ENCODE results near the gene SLC22A23. TPM values are rescaled to one million over a fixed set of nuclear protein-coding genes. Genes with fewer than 3 reads are reported as not detected.

The SLC22A23 gene
- total RNA-seq, 2 experiments from 2014 or later: not detected

GRCh38 chr6:3264356-3264755 lies 192.5 kb downstream of the SLC22A23 start:
- H3K4me2 ChIP-seq (ENCODE audit: low read length): no peak overlapping the region
- H3K4me1 ChIP-seq (ENCODE audit: insufficient read depth, low read length, poor library complexity, severe bottlenecking): peaks cover 10% of the 10 kb centered on the region
- no peaks in the 10 kb centered on the region for H3K9me2 ChIP-seq (ENCODE audit: insufficient read depth, low read length)
- H4K20me1 ChIP-seq (ENCODE audit: insufficient read depth, low read length): peaks cover 4% of the 10 kb centered on the region; the same call in 1 of the 2 replicates
- H2AFZ ChIP-seq (ENCODE audit: low read length): no peak overlapping the region
- peaks cover 37% of the 10 kb centered on the region for H3K79me2 ChIP-seq (ENCODE audit: insufficient read depth, low read depth, low read length)
- peaks cover 79% of the 10 kb centered on the region for H3K36me3 ChIP-seq (ENCODE audit: insufficient read depth, low read length)
- intact Hi-C loops (cut with micrococcal nuclease; ENCODE audit: unreplicated experiment): no loop called here
- H3K27ac ChIP-seq (ENCODE audit: low read depth, low read length, poor library complexity, severe bottlenecking): no peak overlapping the region
- no peak overlapping the region for H3K4me3 ChIP-seq (ENCODE audit: low read depth, low read length, poor library complexity, severe bottlenecking)
- CTCF ChIA-PET (ENCODE audit: unreplicated experiment): no interaction called here
- TF ChIP-seq EZH2phosphoT487 (IDR thresholded peaks at IDR 0.05; ENCODE audit: borderline replicate concordance, low read depth, low read length): no peak
- no peak for TF ChIP-seq CTCF (conservative IDR thresholded peaks at IDR 0.05; ENCODE audit: low read length)
- DNase-seq (ENCODE audit: low spot score): no peak
- POLR2A ChIA-PET: no interaction called here
- H3K9me3 ChIP-seq (ENCODE audit: low read length): no peaks in the 10 kb centered on the region
- no TSS peak for BruUV-seq (replicated peaks)

- no peak for DNase-seq (ENCODE audit: low spot score)
- Histone ChIP-seq H3K36me3 (ENCODE audit: insufficient read depth, low read length) (peaks cover 68% of the 10 kb centered on the region), H3K4me3 (ENCODE audit: low read depth, low read length, poor library complexity, severe bottlenecking) (no peak overlapping the region), H3K4me2 (ENCODE audit: low read length) (no peak overlapping the region), H3K27ac (ENCODE audit: low read depth, low read length, poor library complexity, severe bottlenecking) (no peak overlapping the region), H3K9me3 (ENCODE audit: low read length) (no peaks in the 10 kb centered on the region), H4K20me1 (ENCODE audit: insufficient read depth, low read length) (peaks cover 4% of the 10 kb centered on the region; the same call in 1 of the 2 replicates), H3K4me1 (ENCODE audit: insufficient read depth, low read length, poor library complexity, severe bottlenecking) (peaks cover 14% of the 10 kb centered on the region), H2AFZ (ENCODE audit: low read length) (no peak overlapping the region), H3K9me2 (ENCODE audit: insufficient read depth, low read length) (no peaks in the 10 kb centered on the region), H3K79me2 (ENCODE audit: insufficient read depth, low read depth, low read length) (peaks cover 41% of the 10 kb centered on the region)
- no TSS peak for BruUV-seq (replicated peaks)
- no peak for TF ChIP-seq EZH2phosphoT487 (IDR thresholded peaks at IDR 0.05; ENCODE audit: borderline replicate concordance, low read depth, low read length)
- no peak for TF ChIP-seq CTCF (conservative IDR thresholded peaks at IDR 0.05; ENCODE audit: low read length)
- CTCF ChIA-PET (ENCODE audit: unreplicated experiment): no interaction called here
- intact Hi-C loops (cut with micrococcal nuclease; ENCODE audit: unreplicated experiment): no loop called here
- POLR2A ChIA-PET: interaction anchor here (0.6 kb wide), 5 partner anchors 14 to 1949 kb away, joined by 3 to 4 read pairs (median 3); no protein-coding TSS in a partner anchor
These were observed 193.8 kb downstream of the SLC22A23 start for GRCh38 chr6:3263096-3263495.

- TF ChIP-seq EZH2phosphoT487 (IDR thresholded peaks at IDR 0.05; ENCODE audit: borderline replicate concordance, low read depth, low read length): no peak
- Histone ChIP-seq H3K4me2 (ENCODE audit: low read length) (no peak overlapping the region), H3K79me2 (ENCODE audit: insufficient read depth, low read depth, low read length) (peaks cover 41% of the 10 kb centered on the region), H3K9me2 (ENCODE audit: insufficient read depth, low read length) (no peaks in the 10 kb centered on the region), H3K4me1 (ENCODE audit: insufficient read depth, low read length, poor library complexity, severe bottlenecking) (peaks cover 15% of the 10 kb centered on the region), H4K20me1 (ENCODE audit: insufficient read depth, low read length) (peaks cover 4% of the 10 kb centered on the region; the same call in 1 of the 2 replicates), H3K4me3 (ENCODE audit: low read depth, low read length, poor library complexity, severe bottlenecking) (no peak overlapping the region), H2AFZ (ENCODE audit: low read length) (no peak overlapping the region), H3K27ac (ENCODE audit: low read depth, low read length, poor library complexity, severe bottlenecking) (no peak overlapping the region), H3K9me3 (ENCODE audit: low read length) (no peaks in the 10 kb centered on the region), H3K36me3 (ENCODE audit: insufficient read depth, low read length) (peaks cover 58% of the 10 kb centered on the region)
- no TSS peak for BruUV-seq (replicated peaks)
- POLR2A ChIA-PET: interaction anchor here (0.8 kb wide), 1 partner anchor 9 kb away, joined by 3 read pairs; no protein-coding TSS in a partner anchor
- CTCF ChIA-PET (ENCODE audit: unreplicated experiment): no interaction called here
- intact Hi-C loops (cut with micrococcal nuclease; ENCODE audit: unreplicated experiment): no loop called here
- no peak for DNase-seq (ENCODE audit: low spot score)
These were observed 194.9 kb downstream of the SLC22A23 start for GRCh38 chr6:3261921-3262320.
